Testis (tissue), 3 donors: Measurements from ENCODE around the gene GNG14. TPM values are rescaled to one million over a fixed set of nuclear protein-coding genes. Genes with fewer than 3 reads are reported as not detected.
"Not testable (repeated sequence)": the region's sequence is repeated elsewhere in the genome, so short reads cannot be mapped to it uniquely, and the experiment has no call there.

Experiments used
- DNase-seq: peaks from one replicate; pipeline ENCODE4 v3.0.0-alpha.2; 2019
- H3K27ac ChIP-seq, 2 donors: fragments of 200-600 bp; sonication (generic); one replicate each; pipeline ENCODE4 v1.5.1; 2019
- H3K27me3 ChIP-seq: fragments of 200-600 bp; sonication (generic); one replicate; pipeline ENCODE4 v1.5.1; 2019
- H3K36me3 ChIP-seq: fragments of 200-600 bp; sonication (generic); one replicate; pipeline ENCODE4 v1.5.1; 2017; ENCODE audit warnings: low read depth; ENCODE audit errors: missing control alignments
- H3K4me1 ChIP-seq: fragments of 200-600 bp; sonication (generic); one replicate; pipeline ENCODE4 v1.5.1; 2019
- H3K4me3 ChIP-seq, 2 donors: fragments of 200-600 bp; sonication (generic); one replicate each; pipeline ENCODE4 v1.5.1; 2017 to 2019
- H3K9me3 ChIP-seq: fragments of 200-600 bp; sonication (generic); one replicate; pipeline ENCODE4 v1.5.1; 2017
- POLR2A ChIP-seq: fragments of 450-650 bp; IDR thresholded peaks from one replicate; pipeline ENCODE4 v1.6.1; 2017; ENCODE audit warnings: antibody characterized with exemption, mild to moderate bottlenecking, moderate library complexity
- WGBS, 2 donors: methylation state at CpG; one replicate each; pipeline ENCODE4 v1.1.5; 2018; 5-methylcytosine and 5-hydroxymethylcytosine counted together
- intact Hi-C: fragments of 100-400 bp; cut with DNase I; formaldehyde crosslinking; loops from one replicate; pipeline ENCODE4 v1.15.1; 2023; ENCODE audit warnings: low total_unique reads
- polyA plus RNA-seq: library from polyadenylated mRNA; stranded (reverse); fragments of 350-450 nt; fragmentation: Illumina TruSeq; extraction: RNeasy Lipid Tissue Mini Kit (QIAGEN cat#74804); gene quantifications from one replicate; pipeline ENCODE4 v1.2.3, GENCODE V29; 2014; ENCODE audit warnings: low read depth, low replicate concordance; ENCODE audit not compliant: insufficient read depth
- total RNA-seq, 2 donors: library from RNA; depleted of rRNA; stranded (reverse); fragments of >200 nt; gene quantifications; one replicate each; pipeline ENCODE4 v1.2.3, GENCODE V29; 2016
- TF ChIP-seq, protein P1 (sequence below), 3 experiments: fragments of 450-650 bp in 2 of 3; fragments of 200-600 bp in 1 of 3; sonication (generic) in 1 of 3; IDR thresholded peaks; one replicate each; pipeline ENCODE4 v1.5.1; 2016 to 2019; ENCODE audit warnings: antibody characterized with exemption in 3 of 3, mild to moderate bottlenecking in 2 of 3, moderate library complexity in 1 of 3

GNG14 gene
- total and polyA plus RNA-seq, 3 donors from 2014 or later = 4.5 TPM; not detected in 2

GRCh38 chr19:12675399-12675798 is 12.4 kb upstream of the GNG14 start:
- Histone ChIP-seq H3K4me1 (peaks cover 9% of the 10 kb centered on the region), H3K4me3 (no peak overlapping the region), H3K36me3 (no peaks in the 10 kb centered on the region), H3K27ac (no peak overlapping the region), H3K27me3 (no peaks in the 10 kb centered on the region), H3K9me3 (no peaks in the 10 kb centered on the region)
- no peak for TF ChIP-seq POLR2A
- TF ChIP-seq, protein P1, sequence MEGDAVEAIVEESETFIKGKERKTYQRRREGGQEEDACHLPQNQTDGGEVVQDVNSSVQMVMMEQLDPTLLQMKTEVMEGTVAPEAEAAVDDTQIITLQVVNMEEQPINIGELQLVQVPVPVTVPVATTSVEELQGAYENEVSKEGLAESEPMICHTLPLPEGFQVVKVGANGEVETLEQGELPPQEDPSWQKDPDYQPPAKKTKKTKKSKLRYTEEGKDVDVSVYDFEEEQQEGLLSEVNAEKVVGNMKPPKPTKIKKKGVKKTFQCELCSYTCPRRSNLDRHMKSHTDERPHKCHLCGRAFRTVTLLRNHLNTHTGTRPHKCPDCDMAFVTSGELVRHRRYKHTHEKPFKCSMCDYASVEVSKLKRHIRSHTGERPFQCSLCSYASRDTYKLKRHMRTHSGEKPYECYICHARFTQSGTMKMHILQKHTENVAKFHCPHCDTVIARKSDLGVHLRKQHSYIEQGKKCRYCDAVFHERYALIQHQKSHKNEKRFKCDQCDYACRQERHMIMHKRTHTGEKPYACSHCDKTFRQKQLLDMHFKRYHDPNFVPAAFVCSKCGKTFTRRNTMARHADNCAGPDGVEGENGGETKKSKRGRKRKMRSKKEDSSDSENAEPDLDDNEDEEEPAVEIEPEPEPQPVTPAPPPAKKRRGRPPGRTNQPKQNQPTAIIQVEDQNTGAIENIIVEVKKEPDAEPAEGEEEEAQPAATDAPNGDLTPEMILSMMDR (IDR thresholded peaks at IDR 0.05) = no peak
- DNase-seq = no peak
- WGBS, 2 donors = 95% methylated on average over 8 to 10 of the region's 10 CpGs
- intact Hi-C loops = no loop called here

GRCh38 chr19:12675940-12676339 is 11.9 kb upstream of the GNG14 start:
- H3K27me3 ChIP-seq = no peaks in the 10 kb centered on the region
- no peaks in the 10 kb centered on the region for H3K9me3 ChIP-seq
- H3K4me3 ChIP-seq = no peak overlapping the region
- H3K36me3 ChIP-seq = no peaks in the 10 kb centered on the region
- TF ChIP-seq POLR2A = no peak
- TF ChIP-seq, protein P1 (IDR thresholded peaks at IDR 0.05) = no peak
- peaks cover 10% of the 10 kb centered on the region for H3K4me1 ChIP-seq
- DNase-seq = no peak
- 80 to 88% methylated on average over 11 to 15 of the region's 15 CpGs for WGBS, 2 donors
- intact Hi-C loops = no loop called here
- H3K27ac ChIP-seq = no peak overlapping the region

DNA sequence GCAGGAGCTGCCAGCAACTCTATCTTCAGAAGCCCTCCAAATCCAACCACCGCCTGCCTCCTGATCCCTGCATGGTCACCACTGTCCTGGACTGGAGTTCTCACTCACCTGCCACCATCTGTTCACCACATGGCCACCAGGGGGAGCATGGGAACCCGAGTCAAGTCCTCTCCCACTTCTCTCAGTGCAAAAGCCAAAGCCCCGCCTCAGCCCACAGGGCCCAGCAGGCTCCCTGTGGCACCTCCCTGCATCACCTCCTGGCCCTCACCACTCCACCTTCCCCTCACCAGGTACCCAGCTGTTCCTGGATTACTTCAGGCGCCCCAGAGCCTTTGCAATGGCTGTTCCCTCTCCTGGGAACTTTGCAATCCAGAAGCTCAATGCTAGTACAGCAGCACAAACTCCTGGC is 11.4 kb upstream of the GNG14 start:
- Histone ChIP-seq H3K4me3 (no peak overlapping the region), H3K27me3 (no peaks in the 10 kb centered on the region), H3K27ac (no peak overlapping the region), H3K9me3 (no peaks in the 10 kb centered on the region), H3K4me1 (peaks cover 10% of the 10 kb centered on the region), H3K36me3 (no peaks in the 10 kb centered on the region)
- no peak for TF ChIP-seq POLR2A
- TF ChIP-seq, protein P1 (IDR thresholded peaks at IDR 0.05) = peak; percentile 66 to 89 (median 72)
- peak; percentile 90 for DNase-seq
- intact Hi-C loops = no loop called here
- WGBS, 2 donors = 35 to 36% methylated on average over 3 to 4 of the region's 4 CpGs

DNA sequence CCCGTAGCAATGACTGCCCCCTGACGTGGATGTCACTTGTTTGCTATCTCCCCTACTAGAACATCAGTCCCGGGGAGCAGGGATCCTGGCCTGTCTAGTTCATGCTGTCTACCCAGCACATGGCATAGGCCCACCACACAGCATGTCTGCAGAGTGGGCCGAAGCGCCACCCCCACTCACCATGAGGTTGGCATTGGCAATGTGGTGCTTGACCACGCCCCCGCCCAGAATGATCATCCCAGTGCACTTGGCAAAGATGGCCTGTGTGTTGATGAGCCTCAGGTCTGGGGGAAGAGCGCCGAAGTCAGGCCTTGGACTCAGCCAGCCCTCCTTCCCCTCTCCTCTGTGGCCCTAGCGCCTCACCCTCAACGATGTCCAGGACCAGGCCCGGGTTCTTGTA is 10.9 kb upstream of the GNG14 start:
- intact Hi-C loops = no loop called here
- WGBS, 2 donors = 89 to 92% methylated on average over 6 to 12 of the region's 12 CpGs
- Histone ChIP-seq H3K4me1 (peaks cover 10% of the 10 kb centered on the region), H3K4me3 (no peak overlapping the region), H3K9me3 (no peaks in the 10 kb centered on the region), H3K27ac (no peak overlapping the region), H3K36me3 (no peaks in the 10 kb centered on the region), H3K27me3 (no peaks in the 10 kb centered on the region)
- TF ChIP-seq, protein P1 (IDR thresholded peaks at IDR 0.05) = no peak
- no peak for TF ChIP-seq POLR2A
- DNase-seq = no peak

GRCh38 chr19:12678039-12678438 is 9.8 kb upstream of the GNG14 start:
- WGBS, 2 donors = 86 to 94% methylated on average over 4 to 5 of the region's 5 CpGs
- H3K4me3 ChIP-seq, DNase-seq, H3K27me3 ChIP-seq, H3K9me3 ChIP-seq, H3K4me1 ChIP-seq, intact Hi-C loops, H3K36me3 ChIP-seq, H3K27ac ChIP-seq: not testable (repeated sequence)
